HG03039 (cell line): ENCODE results near the gene ANKRD30B.
"Not testable (repeated sequence)": the region's sequence is repeated elsewhere in the genome, so short reads cannot be mapped to it uniquely, and the experiment has no call there.

Experiments
- ATAC-seq: cut with Tn5 transposase; IDR thresholded peaks from one replicate; pipeline ENCODE4 v1.9.1; 2021; ENCODE audit warnings: mild to moderate bottlenecking, moderate library complexity; ENCODE audit not compliant: unreplicated experiment

The ANKRD30B gene

GRCh38 chr18:14841607-14842006, 93.6 kb downstream of the ANKRD30B start:
- not testable (repeated sequence) for ATAC-seq

- ATAC-seq = not testable (repeated sequence)
Observed at GRCh38 chr18:14851533-14851932, 103.6 kb downstream of the ANKRD30B start.

- not testable (repeated sequence) for ATAC-seq
Observed at GRCh38 chr18:14855634-14856033, 107.7 kb downstream of the ANKRD30B start.

- not testable (repeated sequence) for ATAC-seq
Observed at GRCh38 chr18:14856256-14856655, 108.3 kb downstream of the ANKRD30B start.

GRCh38 chr18:14858514-14858913, 110.5 kb downstream of the ANKRD30B start:
- not testable (repeated sequence) for ATAC-seq

- not testable (repeated sequence) for ATAC-seq
Observed at GRCh38 chr18:14859995-14860394, 112.0 kb downstream of the ANKRD30B start.

- not testable (repeated sequence) for ATAC-seq
Observed at GRCh38 chr18:14866426-14866825, 118.5 kb downstream of the ANKRD30B start.

- not testable (repeated sequence) for ATAC-seq
Observed at GRCh38 chr18:14867988-14868387, 120.0 kb downstream of the ANKRD30B start.

- ATAC-seq = not testable (repeated sequence)
Observed at GRCh38 chr18:14868825-14869224, 120.9 kb downstream of the ANKRD30B start.

- not testable (repeated sequence) for ATAC-seq
Observed at GRCh38 chr18:14878826-14879225, 130.9 kb downstream of the ANKRD30B start.

- no peak for ATAC-seq
Observed at GRCh38 chr18:14900435-14900834, 152.5 kb downstream of the ANKRD30B start.
